Activated naive CD8-positive, alpha-beta T cell treated with anti-CD3 and anti-CD28 coated beads, Interleukin-2, amount 50 U/mL, for 16 hours (primary cell): ENCODE results near the gene RASD2.

Experiments
- DNase-seq: peaks from one replicate; pipeline ENCODE4 v3.0.0-alpha.2; 2020; ENCODE audit warnings: low read depth, low spot score

The RASD2 gene

GRCh38 chr22:35559354-35560005 is 18.8 kb downstream of the RASD2 start:
- DNase-seq = no peak

- DNase-seq = no peak
These were observed 19.7 kb downstream of the RASD2 start for GRCh38 chr22:35560366-35560765.

GRCh38 chr22:35560824-35561223 is 20.2 kb downstream of the RASD2 start:
- no peak for DNase-seq

GRCh38 chr22:35561796-35562526 is 21.3 kb downstream of the RASD2 start:
- no peak for DNase-seq

GRCh38 chr22:35563211-35563610 is 22.6 kb downstream of the RASD2 start:
- DNase-seq = no peak

GRCh38 chr22:35564975-35565867 is 24.6 kb downstream of the RASD2 start:
- no peak for DNase-seq

- no peak for DNase-seq
These were observed 26.9 kb downstream of the RASD2 start for GRCh38 chr22:35567351-35568141.

GRCh38 chr22:35568751-35569739 is 28.4 kb downstream of the RASD2 start:
- no peak for DNase-seq

GRCh38 chr22:35569916-35570315 is 29.3 kb downstream of the RASD2 start:
- DNase-seq = no peak

GRCh38 chr22:35570686-35571194 is 30.1 kb downstream of the RASD2 start:
- DNase-seq = no peak

- no peak for DNase-seq
These were observed 31.9 kb downstream of the RASD2 start for GRCh38 chr22:35572556-35572955.

GRCh38 chr22:35575116-35575748 is 34.6 kb downstream of the RASD2 start:
- DNase-seq = no peak

- DNase-seq = no peak
These were observed 36.0 kb downstream of the RASD2 start for GRCh38 chr22:35576671-35577070.

GRCh38 chr22:35577799-35578659 is 37.4 kb downstream of the RASD2 start:
- DNase-seq = no peak

- DNase-seq = no peak
These were observed 38.4 kb downstream of the RASD2 start for GRCh38 chr22:35578836-35579575.

GRCh38 chr22:35580351-35581022 is 39.9 kb downstream of the RASD2 start:
- DNase-seq = no peak

- DNase-seq = no peak
These were observed 40.4 kb downstream of the RASD2 start for GRCh38 chr22:35581023-35581413.
